Neural cell (in vitro differentiated cells): ENCODE measurements around the gene ZNHIT3. TPM values are rescaled to one million over a fixed set of nuclear protein-coding genes. Genes with fewer than 3 reads are reported as not detected.

Experiments
- H2AFZ ChIP-seq: fragments of 200-600, 300-800 bp; sonication (generic), shearing (Covaris generic); 2 replicates; pipeline ENCODE4 v1.6.0; 2014; ENCODE audit warnings: low read depth, mild to moderate bottlenecking, antibody characterized with exemption, low read length, moderate library complexity
- H3F3A ChIP-seq: fragments of 200-600 bp; shearing (Covaris generic); 2 replicates; pipeline ENCODE4 v1.6.1; 2016; ENCODE audit warnings: mild to moderate bottlenecking, moderate library complexity, mixed read lengths, antibody characterized with exemption, low read length; ENCODE audit not compliant: insufficient read depth, poor library complexity, severe bottlenecking
- H3K27ac ChIP-seq: fragments of 200-600, 300-800 bp; sonication (generic), shearing (Covaris generic); 2 replicates; pipeline ENCODE4 v1.5.1; 2014; ENCODE audit warnings: mild to moderate bottlenecking, low read length, moderate library complexity
- H3K27me3 ChIP-seq: fragments of 300-800, 200-600 bp; sonication (generic), shearing (Covaris generic); 2 replicates; pipeline ENCODE4 v1.6.0; 2014; ENCODE audit warnings: mild to moderate bottlenecking, low read depth, low read length, moderate library complexity; ENCODE audit not compliant: insufficient read depth
- H3K36me3 ChIP-seq: fragments of 300-800, 200-600 bp; sonication (generic), shearing (Covaris generic); 2 replicates; pipeline ENCODE4 v1.5.1; 2014; ENCODE audit warnings: mild to moderate bottlenecking, antibody characterized with exemption, low read length, moderate library complexity; ENCODE audit not compliant: insufficient read depth
- H3K4me2 ChIP-seq: fragments of 300-800, 200-600 bp; sonication (generic), shearing (Covaris generic); 2 replicates; pipeline ENCODE4 v1.6.0; 2014; ENCODE audit warnings: mild to moderate bottlenecking, low read length
- H3K4me3 ChIP-seq: fragments of 300-800, 200-600 bp; sonication (generic), shearing (Covaris generic); 2 replicates; pipeline ENCODE4 v1.5.1; 2014; ENCODE audit warnings: mild to moderate bottlenecking, low read length, moderate library complexity
- H3K79me2 ChIP-seq: fragments of 200-600 bp; shearing (Covaris generic); replicated peaks from 2 replicates; pipeline ENCODE4 v1.6.0; 2014; ENCODE audit warnings: mild to moderate bottlenecking, low read length, moderate library complexity; ENCODE audit not compliant: insufficient read depth
- H3K9ac ChIP-seq: fragments of 300-800, 200-600 bp; sonication (generic), shearing (Covaris generic); 2 replicates; pipeline ENCODE4 v1.6.1; 2016; ENCODE audit warnings: mild to moderate bottlenecking, low read length, mixed read lengths
- H3K9me2 ChIP-seq: fragments of 200-600 bp; shearing (Covaris generic); 2 replicates; pipeline ENCODE4 v1.6.1; 2016; ENCODE audit warnings: mild to moderate bottlenecking, low read length, mixed read lengths; ENCODE audit not compliant: insufficient read depth
- H3K9me3 ChIP-seq: fragments of 200-600, 300-800 bp; sonication (generic), shearing (Covaris generic); 2 replicates; pipeline ENCODE4 v1.6.1; 2016; ENCODE audit warnings: mild to moderate bottlenecking, mixed run types, low read length, moderate library complexity, mixed read lengths
- H4K20me1 ChIP-seq: fragments of 200-600 bp; shearing (Covaris generic); 2 replicates; pipeline ENCODE4 v1.6.1; 2016; ENCODE audit warnings: mild to moderate bottlenecking, mixed run types; ENCODE audit not compliant: insufficient read depth
- EP300 ChIP-seq: fragments of 450-650 bp; conservative IDR thresholded peaks from 2 replicates; pipeline ENCODE4 v1.6.1; 2014; ENCODE audit warnings: antibody characterized with exemption, mild to moderate bottlenecking, moderate library complexity; ENCODE audit not compliant: poor library complexity, severe bottlenecking
- EZH2 ChIP-seq: fragments of 200-600, 300-800 bp; shearing (Covaris generic), sonication (generic); IDR thresholded peaks from 2 replicates; pipeline ENCODE4 v1.6.1; 2014; ENCODE audit warnings: antibody characterized with exemption, low read length, borderline replicate concordance, mild to moderate bottlenecking; ENCODE audit not compliant: insufficient read depth, poor library complexity, severe bottlenecking
- MXI1 ChIP-seq: fragments of 450-650 bp; conservative IDR thresholded peaks from 2 replicates; pipeline ENCODE4 v1.6.1; 2014; ENCODE audit warnings: antibody characterized with exemption, mild to moderate bottlenecking; ENCODE audit not compliant: poor library complexity, severe bottlenecking
- POLR2AphosphoS5 ChIP-seq: IDR thresholded peaks from 2 replicates; pipeline ENCODE4 v1.6.1; 2012
- RAD21 ChIP-seq: fragments of 450-650 bp; conservative IDR thresholded peaks from 2 replicates; pipeline ENCODE4 v1.6.1; 2014; ENCODE audit warnings: antibody characterized with exemption, mild to moderate bottlenecking, moderate library complexity
- SMC3 ChIP-seq: fragments of 450-650 bp; conservative IDR thresholded peaks from 2 replicates; pipeline ENCODE4 v1.6.1; 2014; ENCODE audit warnings: antibody characterized with exemption, mild to moderate bottlenecking, moderate library complexity; ENCODE audit not compliant: poor library complexity
- TAF1 ChIP-seq: IDR thresholded peaks from 2 replicates; pipeline ENCODE4 v1.6.1; 2012; ENCODE audit warnings: low read depth
- polyA plus RNA-seq: library from polyadenylated mRNA; depleted of rRNA; stranded (reverse); fragments of >200 nt; gene quantifications from 2 replicates; pipeline ENCODE4 v1.2.3, GENCODE V29; 2014
- TF ChIP-seq, protein P1 (sequence below): fragments of 450-650 bp; IDR thresholded peaks from 2 replicates; pipeline ENCODE4 v1.5.1; 2014; ENCODE audit warnings: antibody characterized with exemption, mild to moderate bottlenecking, moderate library complexity; ENCODE audit not compliant: poor library complexity, severe bottlenecking
- TF ChIP-seq, protein P2 (sequence below): IDR thresholded peaks from 2 replicates; pipeline ENCODE4 v1.6.1; 2012; ENCODE audit warnings: borderline replicate concordance

Gene ZNHIT3
- polyA plus RNA-seq, 1 donor from 2014 or later: 226 TPM

DNA sequence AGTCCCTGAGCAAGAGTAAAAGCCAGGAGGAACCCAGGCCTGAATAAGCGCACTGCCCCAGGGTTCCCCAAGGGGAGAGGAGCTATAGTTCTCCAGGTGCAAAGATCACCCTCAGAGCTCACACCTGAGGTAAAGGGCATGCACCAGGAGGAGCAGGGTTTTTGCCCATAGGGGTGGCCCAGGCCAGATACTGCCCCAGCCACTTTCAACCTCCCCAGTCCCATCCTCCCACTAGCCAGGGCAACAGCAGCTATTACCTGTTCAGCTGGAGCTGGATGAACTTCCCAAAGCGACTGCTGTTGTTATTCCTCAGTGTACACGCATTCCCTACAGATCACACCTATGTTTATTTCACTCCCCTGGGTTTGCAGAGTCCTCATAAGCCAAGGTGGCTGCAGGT, 28.4 kb downstream of the ZNHIT3 start (continued):
- TF ChIP-seq, protein P1, sequence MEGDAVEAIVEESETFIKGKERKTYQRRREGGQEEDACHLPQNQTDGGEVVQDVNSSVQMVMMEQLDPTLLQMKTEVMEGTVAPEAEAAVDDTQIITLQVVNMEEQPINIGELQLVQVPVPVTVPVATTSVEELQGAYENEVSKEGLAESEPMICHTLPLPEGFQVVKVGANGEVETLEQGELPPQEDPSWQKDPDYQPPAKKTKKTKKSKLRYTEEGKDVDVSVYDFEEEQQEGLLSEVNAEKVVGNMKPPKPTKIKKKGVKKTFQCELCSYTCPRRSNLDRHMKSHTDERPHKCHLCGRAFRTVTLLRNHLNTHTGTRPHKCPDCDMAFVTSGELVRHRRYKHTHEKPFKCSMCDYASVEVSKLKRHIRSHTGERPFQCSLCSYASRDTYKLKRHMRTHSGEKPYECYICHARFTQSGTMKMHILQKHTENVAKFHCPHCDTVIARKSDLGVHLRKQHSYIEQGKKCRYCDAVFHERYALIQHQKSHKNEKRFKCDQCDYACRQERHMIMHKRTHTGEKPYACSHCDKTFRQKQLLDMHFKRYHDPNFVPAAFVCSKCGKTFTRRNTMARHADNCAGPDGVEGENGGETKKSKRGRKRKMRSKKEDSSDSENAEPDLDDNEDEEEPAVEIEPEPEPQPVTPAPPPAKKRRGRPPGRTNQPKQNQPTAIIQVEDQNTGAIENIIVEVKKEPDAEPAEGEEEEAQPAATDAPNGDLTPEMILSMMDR: no peak

DNA sequence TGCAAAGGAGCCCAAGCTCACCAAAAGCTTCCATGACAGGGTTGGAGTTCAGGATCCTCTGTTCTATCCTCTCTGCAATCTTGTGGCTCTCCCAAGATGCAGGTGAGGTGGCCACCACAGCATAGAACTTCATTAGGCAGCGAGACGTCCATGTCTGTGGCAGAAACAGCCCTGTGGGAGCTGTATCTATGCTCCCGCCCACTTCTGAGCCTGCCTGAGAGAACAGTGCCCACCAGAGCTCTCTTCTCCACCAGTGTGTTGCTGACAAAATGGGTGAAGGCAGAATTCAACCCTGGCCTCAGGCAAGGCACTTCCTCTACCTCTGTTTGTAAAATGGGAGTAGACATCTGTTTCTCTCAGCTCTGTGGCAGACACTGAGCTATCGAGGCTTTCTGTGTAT, 29.4 kb downstream of the ZNHIT3 start:
- H2AFZ ChIP-seq: no peak overlapping the region
- no peak overlapping the region for H3K4me2 ChIP-seq
- H3F3A ChIP-seq: no peaks in the 10 kb centered on the region
- TF ChIP-seq POLR2AphosphoS5: no peak
- TF ChIP-seq MXI1: no peak
- TF ChIP-seq EZH2: no peak
- TF ChIP-seq TAF1: no peak
- TF ChIP-seq SMC3: no peak
- TF ChIP-seq, protein P2, sequence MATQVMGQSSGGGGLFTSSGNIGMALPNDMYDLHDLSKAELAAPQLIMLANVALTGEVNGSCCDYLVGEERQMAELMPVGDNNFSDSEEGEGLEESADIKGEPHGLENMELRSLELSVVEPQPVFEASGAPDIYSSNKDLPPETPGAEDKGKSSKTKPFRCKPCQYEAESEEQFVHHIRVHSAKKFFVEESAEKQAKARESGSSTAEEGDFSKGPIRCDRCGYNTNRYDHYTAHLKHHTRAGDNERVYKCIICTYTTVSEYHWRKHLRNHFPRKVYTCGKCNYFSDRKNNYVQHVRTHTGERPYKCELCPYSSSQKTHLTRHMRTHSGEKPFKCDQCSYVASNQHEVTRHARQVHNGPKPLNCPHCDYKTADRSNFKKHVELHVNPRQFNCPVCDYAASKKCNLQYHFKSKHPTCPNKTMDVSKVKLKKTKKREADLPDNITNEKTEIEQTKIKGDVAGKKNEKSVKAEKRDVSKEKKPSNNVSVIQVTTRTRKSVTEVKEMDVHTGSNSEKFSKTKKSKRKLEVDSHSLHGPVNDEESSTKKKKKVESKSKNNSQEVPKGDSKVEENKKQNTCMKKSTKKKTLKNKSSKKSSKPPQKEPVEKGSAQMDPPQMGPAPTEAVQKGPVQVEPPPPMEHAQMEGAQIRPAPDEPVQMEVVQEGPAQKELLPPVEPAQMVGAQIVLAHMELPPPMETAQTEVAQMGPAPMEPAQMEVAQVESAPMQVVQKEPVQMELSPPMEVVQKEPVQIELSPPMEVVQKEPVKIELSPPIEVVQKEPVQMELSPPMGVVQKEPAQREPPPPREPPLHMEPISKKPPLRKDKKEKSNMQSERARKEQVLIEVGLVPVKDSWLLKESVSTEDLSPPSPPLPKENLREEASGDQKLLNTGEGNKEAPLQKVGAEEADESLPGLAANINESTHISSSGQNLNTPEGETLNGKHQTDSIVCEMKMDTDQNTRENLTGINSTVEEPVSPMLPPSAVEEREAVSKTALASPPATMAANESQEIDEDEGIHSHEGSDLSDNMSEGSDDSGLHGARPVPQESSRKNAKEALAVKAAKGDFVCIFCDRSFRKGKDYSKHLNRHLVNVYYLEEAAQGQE: no peak
- TF ChIP-seq EP300: no peak
- TF ChIP-seq RAD21: no peak
- TF ChIP-seq, protein P1: no peak
- H3K27ac ChIP-seq: no peak overlapping the region
- no peaks in the 10 kb centered on the region for H3K79me2 ChIP-seq
- H3K9me3 ChIP-seq: no peaks in the 10 kb centered on the region
- H3K27me3 ChIP-seq: no peaks in the 10 kb centered on the region
- H3K9me2 ChIP-seq: no peaks in the 10 kb centered on the region
- H4K20me1 ChIP-seq: no peaks in the 10 kb centered on the region
- no peaks in the 10 kb centered on the region for H3K36me3 ChIP-seq
- no peak overlapping the region for H3K4me3 ChIP-seq
- H3K9ac ChIP-seq: no peak overlapping the region

DNA sequence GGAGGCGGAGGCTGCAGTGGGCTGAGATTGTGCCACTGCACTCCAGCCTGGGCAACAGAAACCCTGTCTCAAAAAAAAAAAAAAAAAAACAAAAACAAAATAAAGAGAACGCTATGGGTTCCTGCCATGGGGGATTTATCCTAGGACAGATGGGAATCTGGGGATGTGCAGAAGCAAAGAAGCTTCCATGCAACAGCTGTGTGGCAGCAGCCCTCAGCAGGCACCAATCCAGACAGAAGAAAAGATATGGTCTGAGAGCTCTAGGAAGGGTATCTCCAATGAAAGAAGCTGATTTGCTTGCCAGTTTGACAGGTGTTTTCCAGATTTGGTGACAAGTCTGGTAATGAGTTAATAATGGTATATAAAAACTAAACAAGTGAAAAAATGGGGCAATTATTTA, 36.6 kb downstream of the ZNHIT3 start:
- Histone ChIP-seq H4K20me1 (no peaks in the 10 kb centered on the region), H3K4me2 (no peak overlapping the region), H3F3A (no peaks in the 10 kb centered on the region), H3K9me2 (no peaks in the 10 kb centered on the region), H3K79me2 (no peaks in the 10 kb centered on the region), H3K36me3 (peaks cover 9% of the 10 kb centered on the region), H3K9ac (no peak overlapping the region), H3K27me3 (no peaks in the 10 kb centered on the region), H3K9me3 (no peaks in the 10 kb centered on the region), H2AFZ (no peak overlapping the region), H3K4me3 (no peak overlapping the region), H3K27ac (no peak overlapping the region)
- no peak for TF ChIP-seq EP300
